Measurements from ENCODE around the gene WDR20.

The WDR20 gene

DNA sequence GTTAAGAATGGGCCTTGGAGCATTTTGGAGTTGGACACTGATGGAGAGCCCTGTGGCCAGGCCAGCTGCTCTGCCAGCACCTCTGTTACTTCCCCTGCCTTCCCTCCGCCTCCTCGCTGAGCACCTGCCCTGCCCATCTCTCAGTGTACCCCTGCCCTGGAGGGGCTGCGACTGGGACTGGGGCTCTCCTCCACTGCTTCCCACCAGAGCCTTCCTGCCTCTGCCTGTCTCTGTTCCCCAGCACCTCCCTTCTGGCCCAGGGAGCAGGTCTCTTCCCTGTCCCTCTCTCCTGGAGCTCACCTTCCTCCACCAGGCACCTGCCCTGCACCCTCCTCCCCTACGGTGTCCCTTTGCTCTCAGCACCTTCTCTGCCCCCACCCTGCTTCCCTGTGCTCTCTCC, 62.1 kb downstream of the WDR20 start:
- TF ChIP-seq, protein P1, sequence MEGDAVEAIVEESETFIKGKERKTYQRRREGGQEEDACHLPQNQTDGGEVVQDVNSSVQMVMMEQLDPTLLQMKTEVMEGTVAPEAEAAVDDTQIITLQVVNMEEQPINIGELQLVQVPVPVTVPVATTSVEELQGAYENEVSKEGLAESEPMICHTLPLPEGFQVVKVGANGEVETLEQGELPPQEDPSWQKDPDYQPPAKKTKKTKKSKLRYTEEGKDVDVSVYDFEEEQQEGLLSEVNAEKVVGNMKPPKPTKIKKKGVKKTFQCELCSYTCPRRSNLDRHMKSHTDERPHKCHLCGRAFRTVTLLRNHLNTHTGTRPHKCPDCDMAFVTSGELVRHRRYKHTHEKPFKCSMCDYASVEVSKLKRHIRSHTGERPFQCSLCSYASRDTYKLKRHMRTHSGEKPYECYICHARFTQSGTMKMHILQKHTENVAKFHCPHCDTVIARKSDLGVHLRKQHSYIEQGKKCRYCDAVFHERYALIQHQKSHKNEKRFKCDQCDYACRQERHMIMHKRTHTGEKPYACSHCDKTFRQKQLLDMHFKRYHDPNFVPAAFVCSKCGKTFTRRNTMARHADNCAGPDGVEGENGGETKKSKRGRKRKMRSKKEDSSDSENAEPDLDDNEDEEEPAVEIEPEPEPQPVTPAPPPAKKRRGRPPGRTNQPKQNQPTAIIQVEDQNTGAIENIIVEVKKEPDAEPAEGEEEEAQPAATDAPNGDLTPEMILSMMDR (conservative IDR thresholded peaks at IDR 0.05; ENCODE audit: low read length) = no peak
- H3K4me3 ChIP-seq (ENCODE audit: low read length) = no peak overlapping the region
- no peak for DNase-seq (ENCODE audit: low read depth)

DNA sequence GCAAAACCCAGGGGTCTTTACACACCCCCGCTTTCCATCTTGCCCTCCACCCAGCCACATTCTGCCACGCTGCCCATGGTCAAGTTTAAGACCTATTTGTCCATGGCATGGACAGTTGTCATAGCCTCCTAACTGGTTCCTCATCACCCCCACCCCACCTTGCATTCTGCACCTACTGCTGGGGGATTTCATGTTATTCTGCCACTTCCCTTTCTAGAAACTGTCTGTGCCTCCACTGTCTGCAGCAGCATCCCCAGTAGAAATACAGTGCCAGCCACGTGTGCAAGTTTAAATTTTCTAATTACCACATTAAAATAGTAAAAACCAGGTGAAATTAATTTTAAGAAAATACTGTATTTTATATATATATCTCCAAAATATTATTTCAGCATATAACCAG, 63.2 kb downstream of the WDR20 start:
- TF ChIP-seq, protein P1 (conservative IDR thresholded peaks at IDR 0.05; ENCODE audit: low read length) = no peak
- no peak overlapping the region for H3K4me3 ChIP-seq (ENCODE audit: low read length)
- no peak for DNase-seq (ENCODE audit: low read depth)

DNA sequence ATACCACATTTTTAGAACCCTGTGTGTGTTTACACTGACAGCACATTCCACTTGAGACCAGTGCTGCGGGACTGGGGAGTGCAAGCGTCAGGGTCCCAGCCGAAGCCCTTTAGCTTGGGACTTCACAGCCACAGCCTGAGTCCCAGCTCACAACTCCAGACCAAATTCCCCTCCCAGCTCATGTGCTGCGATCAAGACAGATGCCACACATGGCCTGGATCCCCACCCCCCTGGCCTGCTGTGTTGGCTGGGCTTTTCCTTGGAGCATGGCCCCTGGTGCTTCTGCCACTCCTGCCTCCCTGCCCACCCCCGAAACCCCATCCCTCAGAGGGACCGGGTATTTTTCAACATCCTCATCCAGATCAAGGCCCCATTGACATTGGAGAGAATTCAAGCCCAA, 63.7 kb downstream of the WDR20 start:
- TF ChIP-seq, protein P1 (conservative IDR thresholded peaks at IDR 0.05; ENCODE audit: low read length) = no peak
- no peak for DNase-seq (ENCODE audit: low read depth)
- H3K4me3 ChIP-seq (ENCODE audit: low read length) = no peak overlapping the region

DNA sequence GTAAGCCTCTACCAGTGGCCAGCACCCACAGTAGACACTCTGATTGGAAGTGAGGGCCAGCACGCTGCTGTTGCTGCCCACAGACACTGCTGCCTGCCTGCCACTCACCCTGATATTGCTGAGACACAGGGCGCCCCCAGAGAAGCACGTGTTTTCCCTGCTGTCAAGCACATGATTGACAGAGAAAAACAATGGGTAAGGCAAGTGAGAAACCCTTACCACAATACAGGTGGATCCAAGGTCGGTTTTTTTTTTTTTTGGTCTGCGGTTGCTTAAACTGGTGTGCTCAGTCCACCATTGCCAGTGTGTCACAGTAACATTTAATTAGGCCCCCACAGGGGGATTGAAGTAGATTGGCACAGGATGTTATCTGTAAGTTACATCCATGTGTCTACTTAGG, 65.9 kb downstream of the WDR20 start:
- H3K4me3 ChIP-seq (ENCODE audit: low read length) = no peak overlapping the region
- TF ChIP-seq, protein P1 (conservative IDR thresholded peaks at IDR 0.05; ENCODE audit: low read length) = no peak
- DNase-seq (ENCODE audit: low read depth) = no peak

DNA sequence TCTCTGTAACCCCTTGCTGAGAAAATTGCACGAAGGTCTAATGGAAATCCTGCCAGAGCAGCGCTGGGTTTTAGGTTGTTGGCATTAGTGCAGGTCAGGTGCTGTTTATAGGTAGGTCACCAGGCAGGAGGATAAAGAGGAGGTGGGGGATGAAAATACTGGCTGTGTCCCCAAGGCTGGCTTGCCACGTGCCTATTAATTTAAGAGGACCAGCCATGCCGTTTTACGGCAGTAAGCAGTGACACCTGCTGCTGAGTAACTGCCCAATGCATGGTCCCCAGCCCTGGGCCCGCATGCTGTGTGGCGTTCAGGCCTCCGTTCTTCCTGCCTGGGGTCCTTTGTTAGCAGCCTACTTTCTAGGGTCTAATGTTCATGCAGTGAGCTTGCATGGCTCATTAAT, 67.2 kb downstream of the WDR20 start:
- H3K4me3 ChIP-seq (ENCODE audit: low read length) = no peak overlapping the region
- TF ChIP-seq, protein P1 (conservative IDR thresholded peaks at IDR 0.05; ENCODE audit: low read length) = no peak
- DNase-seq (ENCODE audit: low read depth) = no peak

DNA sequence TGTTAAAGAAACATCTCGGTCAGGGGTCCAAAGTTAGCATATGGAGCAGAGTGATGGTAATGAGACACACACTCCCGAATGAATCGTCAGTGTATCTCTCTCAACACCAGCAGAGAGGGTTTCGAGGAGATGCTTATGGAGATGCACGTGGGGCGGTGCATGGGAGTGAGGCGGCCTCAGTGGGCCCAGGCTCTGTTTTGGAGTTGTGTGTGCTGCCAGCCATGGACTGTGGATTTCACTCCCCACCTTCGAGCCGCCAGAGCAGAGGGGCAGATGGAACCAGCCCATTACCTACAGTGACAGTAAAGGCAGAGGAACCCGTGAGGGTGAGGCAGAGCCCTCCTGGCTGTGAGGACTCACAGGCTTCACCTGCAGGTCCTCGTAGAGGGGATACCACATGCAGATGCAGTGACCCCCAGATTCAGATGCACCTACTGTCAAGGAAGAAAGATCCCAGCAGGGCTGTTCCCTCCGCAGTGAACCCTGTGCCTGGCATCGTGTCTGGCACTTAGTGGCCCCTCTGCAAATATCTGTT, 68.2 kb downstream of the WDR20 start:
- no peak overlapping the region for H3K4me3 ChIP-seq (ENCODE audit: low read length)
- TF ChIP-seq, protein P1 (conservative IDR thresholded peaks at IDR 0.05; ENCODE audit: low read length) = no peak

DNA sequence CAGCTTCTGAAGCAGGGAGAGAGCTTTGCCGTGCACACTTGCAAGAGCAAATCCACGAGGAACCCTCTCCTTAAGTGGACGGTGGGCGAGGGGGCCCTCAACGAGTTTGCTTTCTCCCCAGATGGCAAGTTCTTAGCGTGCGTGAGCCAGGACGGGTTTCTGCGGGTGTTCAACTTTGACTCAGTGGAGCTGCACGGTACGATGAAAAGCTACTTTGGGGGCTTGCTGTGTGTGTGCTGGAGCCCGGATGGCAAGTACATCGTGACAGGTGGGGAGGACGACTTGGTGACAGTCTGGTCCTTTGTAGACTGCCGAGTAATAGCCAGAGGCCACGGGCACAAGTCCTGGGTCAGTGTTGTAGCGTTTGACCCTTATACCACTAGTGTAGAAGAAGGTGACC, 69.0 kb downstream of the WDR20 start:
- DNase-seq (ENCODE audit: low read depth) = no peak
- H3K4me3 ChIP-seq (ENCODE audit: low read length) = no peak overlapping the region
- TF ChIP-seq, protein P1 (conservative IDR thresholded peaks at IDR 0.05; ENCODE audit: low read length) = no peak

More for the DNA sequence above, 68.2 kb downstream of the WDR20 start:
- DNase-seq (ENCODE audit: low read depth) = no peak
